Adipocyte (in vitro differentiated cells): ENCODE data around the gene CFAP58.
"Not testable (repeated sequence)": the region's sequence is repeated elsewhere in the genome, so short reads cannot be mapped to it uniquely, and the experiment has no call there.

Experiments
- DNase-seq: peaks from one replicate; pipeline ENCODE4 v3.0.0-alpha.2; 2015; ENCODE audit warnings: low read depth
- H3K27me3 ChIP-seq: replicated peaks from 2 replicates; pipeline ENCODE4 v1.7.0; 2013; ENCODE audit warnings: mild to moderate bottlenecking, low read length, moderate library complexity; ENCODE audit not compliant: control insufficient read depth, insufficient read depth
- H3K36me3 ChIP-seq: 2 replicates; pipeline ENCODE4 v1.7.0; 2013; ENCODE audit warnings: low read length, mild to moderate bottlenecking, moderate library complexity; ENCODE audit not compliant: control insufficient read depth, insufficient read depth, severe bottlenecking
- H3K4me1 ChIP-seq: 2 replicates; pipeline ENCODE4 v1.7.0; 2013; ENCODE audit warnings: mild to moderate bottlenecking, low read length, moderate library complexity; ENCODE audit not compliant: control insufficient read depth, insufficient read depth
- H3K4me3 ChIP-seq: 2 replicates; pipeline ENCODE4 v1.7.0; 2013; ENCODE audit warnings: mild to moderate bottlenecking, low read length, moderate library complexity
- H3K9ac ChIP-seq: 2 replicates; pipeline ENCODE4 v1.7.0; 2013; ENCODE audit warnings: mild to moderate bottlenecking, low read length, moderate library complexity
- H3K9me3 ChIP-seq: 2 replicates; pipeline ENCODE4 v1.7.0; 2013; ENCODE audit warnings: mild to moderate bottlenecking, low read length, moderate library complexity; ENCODE audit not compliant: control insufficient read depth

Gene CFAP58

DNA sequence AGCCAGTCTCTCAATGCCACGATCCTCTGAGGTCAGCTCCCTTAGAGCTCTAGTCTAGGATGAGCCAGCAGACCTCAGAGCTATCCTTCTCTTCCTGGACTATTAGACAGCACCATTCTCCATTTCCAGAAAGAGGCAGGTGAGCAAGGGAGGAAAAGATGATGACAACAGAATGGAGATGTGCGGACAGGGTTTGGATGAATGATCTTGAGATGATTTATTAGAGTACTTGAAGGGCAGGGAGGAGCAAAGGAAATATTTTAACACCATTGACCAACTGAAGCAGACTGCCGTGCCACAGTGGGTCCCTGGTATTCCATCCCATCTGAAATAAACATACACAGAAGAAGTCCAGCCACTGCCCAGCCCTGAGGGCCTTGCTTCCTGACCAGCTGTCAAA is 94.3 kb downstream of the CFAP58 start:
- no peak overlapping the region for H3K4me3 ChIP-seq
- no peaks in the 10 kb centered on the region for H3K36me3 ChIP-seq
- no peak for DNase-seq
- H3K4me1 ChIP-seq, result peaks cover 23% of the 10 kb centered on the region
- H3K9ac ChIP-seq, result no peak overlapping the region
- no peaks in the 10 kb centered on the region for H3K9me3 ChIP-seq
- no peaks in the 10 kb centered on the region for H3K27me3 ChIP-seq

DNA sequence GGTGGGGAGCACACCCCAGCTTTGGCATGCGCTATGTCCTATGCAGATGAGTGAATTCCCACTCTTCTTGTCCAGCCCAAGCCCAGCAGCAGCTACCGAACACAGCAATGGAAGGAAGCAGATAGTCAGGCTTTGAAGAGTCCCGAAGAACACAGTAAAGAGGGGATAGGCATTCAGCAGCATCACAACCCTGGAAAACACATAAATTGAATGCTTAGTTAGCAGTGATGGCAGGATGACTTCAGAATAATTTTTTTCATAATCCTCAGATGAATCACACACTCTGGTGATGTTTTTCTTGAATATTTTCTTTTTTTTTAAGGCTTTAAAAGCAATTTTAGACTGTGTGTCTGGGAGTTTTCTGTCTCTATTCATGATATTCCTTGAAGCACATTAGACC is 95.8 kb downstream of the CFAP58 start:
- H3K9ac ChIP-seq, result no peak overlapping the region
- no peaks in the 10 kb centered on the region for H3K27me3 ChIP-seq
- peak; percentile 44 for DNase-seq
- no peaks in the 10 kb centered on the region for H3K9me3 ChIP-seq
- peaks cover 23% of the 10 kb centered on the region for H3K4me1 ChIP-seq
- no peak overlapping the region for H3K4me3 ChIP-seq
- H3K36me3 ChIP-seq, result no peaks in the 10 kb centered on the region

- no peak for DNase-seq
These were observed 96.9 kb downstream of the CFAP58 start for GRCh38 chr10:104450490-104450889.

DNA sequence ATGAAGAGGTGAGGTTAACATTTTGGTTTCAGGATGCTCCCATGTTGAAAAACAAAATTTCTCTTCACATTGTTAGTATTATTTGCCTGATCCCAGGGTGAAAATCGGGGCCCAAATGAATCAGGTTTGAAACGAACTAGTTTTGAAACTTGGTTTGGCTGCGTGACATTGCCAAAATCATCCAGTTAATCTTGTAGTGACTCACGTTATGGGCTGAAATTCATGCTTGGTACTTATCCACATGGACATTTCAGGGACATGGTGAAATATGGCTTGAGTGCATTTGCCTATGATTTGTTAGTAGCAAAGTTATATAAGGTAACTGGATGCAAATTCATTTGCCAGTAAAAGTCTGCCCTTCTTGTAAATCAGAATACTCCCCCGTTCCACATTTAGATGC is 97.3 kb downstream of the CFAP58 start:
- Histone ChIP-seq H3K9ac (no peak overlapping the region), H3K27me3 (no peaks in the 10 kb centered on the region), H3K9me3 (no peaks in the 10 kb centered on the region), H3K4me1 (peaks cover 23% of the 10 kb centered on the region), H3K4me3 (no peak overlapping the region), H3K36me3 (no peaks in the 10 kb centered on the region)
- no peak for DNase-seq

More at GRCh38 chr10:104450490-104450889, 96.9 kb downstream of the CFAP58 start:
- H3K27me3 ChIP-seq, result no peaks in the 10 kb centered on the region
- H3K9me3 ChIP-seq, result no peaks in the 10 kb centered on the region
- peaks cover 23% of the 10 kb centered on the region for H3K4me1 ChIP-seq
- H3K36me3 ChIP-seq, result no peaks in the 10 kb centered on the region
- no peak overlapping the region for H3K4me3 ChIP-seq
- no peak overlapping the region for H3K9ac ChIP-seq

DNA sequence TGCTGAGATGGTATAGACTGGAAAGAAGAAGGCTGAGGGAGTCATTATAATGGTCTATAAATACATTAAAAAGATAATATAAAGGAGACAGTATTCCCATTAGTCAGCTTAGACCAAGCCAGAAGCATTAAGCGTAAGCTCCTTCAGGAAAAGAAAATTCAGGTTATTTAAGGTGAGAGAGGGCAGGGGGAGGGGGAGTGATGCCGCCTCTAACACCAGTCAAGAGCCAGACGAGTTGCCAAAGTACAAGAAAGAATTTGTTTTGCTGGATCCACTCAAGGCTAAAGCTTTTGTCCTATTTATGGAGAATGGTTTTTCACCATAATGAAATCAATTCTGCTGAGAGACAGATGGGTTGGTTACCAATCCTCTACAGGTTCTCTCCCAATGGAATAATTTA is 99.3 kb downstream of the CFAP58 start:
- no peak for DNase-seq
- Histone ChIP-seq H3K9me3 (no peaks in the 10 kb centered on the region), H3K9ac (no peak overlapping the region), H3K4me1 (peaks cover 23% of the 10 kb centered on the region), H3K4me3 (no peak overlapping the region), H3K36me3 (no peaks in the 10 kb centered on the region), H3K27me3 (no peaks in the 10 kb centered on the region)

DNA sequence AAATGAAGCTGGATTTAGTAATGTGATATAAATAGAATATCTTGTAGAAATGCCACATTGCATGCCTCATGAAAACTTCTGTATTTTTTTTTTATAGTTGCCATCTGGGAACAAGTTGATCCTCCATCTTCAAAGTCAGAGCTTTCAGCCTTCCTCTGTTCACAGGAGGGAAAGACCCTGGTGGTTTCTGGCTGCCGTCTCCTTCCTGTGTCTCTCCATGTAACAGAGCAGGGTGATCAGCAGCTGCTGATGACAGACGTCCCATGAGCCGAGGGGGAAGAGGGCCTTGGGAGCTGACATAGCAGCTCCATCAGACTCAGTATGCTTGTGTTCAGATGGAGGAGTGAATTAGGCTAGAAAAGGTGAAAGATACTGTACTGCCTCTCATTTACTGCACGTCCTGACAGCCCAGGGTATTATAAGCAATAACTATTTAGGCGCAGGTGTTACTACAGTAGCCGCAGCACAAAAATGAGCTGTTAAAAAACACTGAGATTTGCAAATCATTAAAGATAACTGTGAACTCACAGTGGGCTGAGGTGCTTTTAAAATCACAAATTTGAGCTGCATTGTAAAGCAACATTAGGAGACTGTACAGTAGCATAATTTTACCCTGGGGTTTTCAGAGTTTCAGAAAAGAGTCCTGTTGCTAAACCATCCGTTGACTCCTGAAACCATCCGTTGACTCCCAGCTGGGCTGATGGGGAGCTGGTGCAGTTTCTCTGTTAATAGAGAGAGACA is 103.3 kb downstream of the CFAP58 start:
- H3K4me1 ChIP-seq, result no peaks in the 10 kb centered on the region
- no peak overlapping the region for H3K4me3 ChIP-seq
- H3K36me3 ChIP-seq, result no peaks in the 10 kb centered on the region
- H3K9me3 ChIP-seq, result no peaks in the 10 kb centered on the region
- no peak for DNase-seq
- no peak overlapping the region for H3K9ac ChIP-seq
- no peaks in the 10 kb centered on the region for H3K27me3 ChIP-seq

- Histone ChIP-seq H3K27me3 (no peaks in the 10 kb centered on the region), H3K4me3 (no peak overlapping the region), H3K9ac (no peak overlapping the region), H3K4me1 (no peaks in the 10 kb centered on the region), H3K9me3 (no peaks in the 10 kb centered on the region), H3K36me3 (no peaks in the 10 kb centered on the region)
- DNase-seq, result no peak
These were observed 103.9 kb downstream of the CFAP58 start for GRCh38 chr10:104457543-104457828.

DNA sequence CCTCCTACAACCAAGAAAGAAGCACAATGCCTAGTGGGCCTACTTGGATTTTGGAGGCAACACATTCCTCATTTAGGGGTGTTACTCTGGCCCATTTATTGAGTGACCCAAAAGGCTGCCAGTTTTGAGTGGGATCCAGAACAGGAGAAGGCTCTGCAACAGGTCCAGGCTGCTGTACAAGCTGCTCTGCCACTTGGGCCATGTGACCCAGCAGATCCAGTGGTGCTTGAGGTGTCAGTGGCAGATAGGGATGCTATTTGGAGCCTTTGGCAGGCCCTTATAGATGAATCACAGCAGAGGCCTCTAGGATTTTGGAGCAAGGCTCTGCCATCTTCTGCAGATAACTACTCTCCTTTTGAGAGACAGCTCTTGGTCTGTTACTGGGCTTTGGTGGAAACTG is 111.9 kb downstream of the CFAP58 start:
- not testable (repeated sequence) for H3K27me3 ChIP-seq, H3K4me3 ChIP-seq, H3K9ac ChIP-seq, DNase-seq, H3K4me1 ChIP-seq, H3K36me3 ChIP-seq
- peaks cover 25% of the 10 kb centered on the region for H3K9me3 ChIP-seq

GRCh38 chr10:104468818-104469217 is 115.2 kb downstream of the CFAP58 start:
- DNase-seq, H3K9ac ChIP-seq: not testable (repeated sequence)

GRCh38 chr10:104472505-104472904 is 118.9 kb downstream of the CFAP58 start:
- no peaks in the 10 kb centered on the region for H3K36me3 ChIP-seq

More at GRCh38 chr10:104468818-104469217, 115.2 kb downstream of the CFAP58 start:
- not testable (repeated sequence) for H3K36me3 ChIP-seq, H3K4me3 ChIP-seq, H3K4me1 ChIP-seq, H3K27me3 ChIP-seq
- H3K9me3 ChIP-seq, result peaks cover 14% of the 10 kb centered on the region

GRCh38 chr10:104472957-104473745 is 119.5 kb downstream of the CFAP58 start:
- no peak overlapping the region for H3K9ac ChIP-seq
- H3K27me3 ChIP-seq, result no peaks in the 10 kb centered on the region
- no peak for DNase-seq
- H3K4me3 ChIP-seq, result no peak overlapping the region
- H3K9me3 ChIP-seq, result peaks cover 4% of the 10 kb centered on the region
- H3K4me1 ChIP-seq, result no peaks in the 10 kb centered on the region
- H3K36me3 ChIP-seq, result no peaks in the 10 kb centered on the region

More at GRCh38 chr10:104472505-104472904, 118.9 kb downstream of the CFAP58 start:
- no peak overlapping the region for H3K9ac ChIP-seq
- no peaks in the 10 kb centered on the region for H3K4me1 ChIP-seq
- peaks cover 4% of the 10 kb centered on the region for H3K9me3 ChIP-seq
- H3K4me3 ChIP-seq, result no peak overlapping the region
- H3K27me3 ChIP-seq, result no peaks in the 10 kb centered on the region
- DNase-seq, result peak; percentile 60
